DLD1 (cell line): Measurements from ENCODE around the gene TEPSIN.

Experiments used
- in situ Hi-C: cut with HindIII; loops from 2 replicates; pipeline ENCODE4 v1.10.0; 2017; ENCODE audit warnings: low sequenced_read_pairs

The TEPSIN gene

GRCh38 chr17:81222620-81222905 lies 16.3 kb downstream of the TEPSIN start:
- in situ Hi-C loops: no loop called here

- in situ Hi-C loops: no loop called here
Observed at GRCh38 chr17:81221842-81222619, 16.8 kb downstream of the TEPSIN start.

- in situ Hi-C loops: no loop called here
Observed at GRCh38 chr17:81221371-81221841, 17.4 kb downstream of the TEPSIN start.

- in situ Hi-C loops: no loop called here
Observed at GRCh38 chr17:81219476-81220180, 19.2 kb downstream of the TEPSIN start.

- in situ Hi-C loops: no loop called here
Observed at GRCh38 chr17:81218991-81219390, 19.9 kb downstream of the TEPSIN start.

- in situ Hi-C loops: no loop called here
Observed at GRCh38 chr17:81218459-81218858, 20.4 kb downstream of the TEPSIN start.

GRCh38 chr17:81217491-81217890 lies 21.4 kb downstream of the TEPSIN start:
- in situ Hi-C loops: no loop called here

- in situ Hi-C loops: no loop called here
Observed at GRCh38 chr17:81213978-81214377, 24.9 kb downstream of the TEPSIN start.

- in situ Hi-C loops: no loop called here
Observed at GRCh38 chr17:81212365-81212764, 26.5 kb downstream of the TEPSIN start.

- in situ Hi-C loops: no loop called here
Observed at GRCh38 chr17:81210868-81211267, 28.0 kb downstream of the TEPSIN start.

GRCh38 chr17:81210466-81210865 lies 28.4 kb downstream of the TEPSIN start:
- in situ Hi-C loops: no loop called here

GRCh38 chr17:81209141-81209540 lies 29.7 kb downstream of the TEPSIN start:
- in situ Hi-C loops: no loop called here

GRCh38 chr17:81208651-81209050 lies 30.2 kb downstream of the TEPSIN start:
- in situ Hi-C loops: no loop called here

GRCh38 chr17:81207610-81208581 lies 31.0 kb downstream of the TEPSIN start:
- in situ Hi-C loops: no loop called here

GRCh38 chr17:81206657-81207056 lies 32.2 kb downstream of the TEPSIN start:
- in situ Hi-C loops: no loop called here

- in situ Hi-C loops: no loop called here
Observed at GRCh38 chr17:81206166-81206565, 32.7 kb downstream of the TEPSIN start.

GRCh38 chr17:81204578-81204977 lies 34.3 kb downstream of the TEPSIN start:
- in situ Hi-C loops: no loop called here

GRCh38 chr17:81203136-81203535 lies 35.7 kb downstream of the TEPSIN start:
- in situ Hi-C loops: no loop called here

GRCh38 chr17:81202318-81202717 lies 36.5 kb downstream of the TEPSIN start:
- in situ Hi-C loops: no loop called here

GRCh38 chr17:81200695-81201580 lies 37.9 kb downstream of the TEPSIN start:
- in situ Hi-C loops: no loop called here
